IPS-18a (cell line): Measurements from ENCODE around the gene MFF.

Source experiments
- H3K27ac ChIP-seq: one replicate; pipeline ENCODE4 v1.5.1; 2013; ENCODE audit warnings: low read length
- H3K27me3 ChIP-seq: one replicate; pipeline ENCODE4 v1.6.1; 2013; ENCODE audit warnings: mild to moderate bottlenecking, low read length; ENCODE audit not compliant: control insufficient read depth, insufficient read depth
- H3K36me3 ChIP-seq: one replicate; pipeline ENCODE4 v1.6.1; 2013; ENCODE audit warnings: low read depth, low read length; ENCODE audit not compliant: control insufficient read depth
- H3K4me1 ChIP-seq: one replicate; pipeline ENCODE4 v1.6.1; 2013; ENCODE audit warnings: low read depth, low read length; ENCODE audit not compliant: control insufficient read depth
- H3K4me3 ChIP-seq: one replicate; pipeline ENCODE4 v1.5.1; 2013; ENCODE audit warnings: low read length
- H3K9ac ChIP-seq: one replicate; pipeline ENCODE4 v1.6.1; 2013; ENCODE audit warnings: mild to moderate bottlenecking, low read length, moderate library complexity
- H3K9me3 ChIP-seq: one replicate; pipeline ENCODE4 v1.6.1; 2013; ENCODE audit warnings: low read depth, low read length; ENCODE audit not compliant: control insufficient read depth

Gene MFF

GRCh38 chr2:227324995-227325838 lies at the start of gene MFF:
Gene MFF, plus strand, starts transcription at chr2:227325251. Its CDS starts 5,415 bp downstream, at chr2:227330666.
- Histone ChIP-seq H3K9ac (peak within 1 kb of the TSS; percentile 94), H3K27ac (peak within 1 kb of the TSS; percentile 89), H3K4me1 (peaks cover 22% of the 10 kb centered on the region), H3K27me3 (no peaks in the 10 kb centered on the region), H3K9me3 (peaks cover 2% of the 10 kb centered on the region), H3K36me3 (no peaks in the 10 kb centered on the region), H3K4me3 (peak within 1 kb of the TSS; percentile 94)

DNA sequence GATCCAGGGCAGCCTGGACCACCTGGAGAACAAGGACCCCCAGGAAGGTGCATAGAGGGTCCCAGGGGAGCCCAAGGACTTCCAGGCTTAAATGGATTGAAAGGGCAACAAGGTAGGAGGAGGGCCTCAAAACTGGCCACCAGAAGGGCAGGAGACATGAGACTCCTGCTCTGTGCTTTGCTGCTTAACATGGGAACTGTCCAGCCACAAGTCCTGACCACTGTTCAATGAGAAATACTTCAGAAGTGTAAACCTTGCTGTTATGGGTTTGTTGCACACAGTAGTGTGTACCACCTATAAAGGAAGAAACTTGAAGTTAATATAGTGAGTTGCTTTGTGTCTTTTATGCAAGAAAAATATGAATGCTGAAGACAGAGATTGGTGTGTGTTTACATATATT lies 44.2 kb upstream of the MFF start:
- Histone ChIP-seq H3K36me3 (no peaks in the 10 kb centered on the region), H3K4me1 (peaks cover 4% of the 10 kb centered on the region)

DNA sequence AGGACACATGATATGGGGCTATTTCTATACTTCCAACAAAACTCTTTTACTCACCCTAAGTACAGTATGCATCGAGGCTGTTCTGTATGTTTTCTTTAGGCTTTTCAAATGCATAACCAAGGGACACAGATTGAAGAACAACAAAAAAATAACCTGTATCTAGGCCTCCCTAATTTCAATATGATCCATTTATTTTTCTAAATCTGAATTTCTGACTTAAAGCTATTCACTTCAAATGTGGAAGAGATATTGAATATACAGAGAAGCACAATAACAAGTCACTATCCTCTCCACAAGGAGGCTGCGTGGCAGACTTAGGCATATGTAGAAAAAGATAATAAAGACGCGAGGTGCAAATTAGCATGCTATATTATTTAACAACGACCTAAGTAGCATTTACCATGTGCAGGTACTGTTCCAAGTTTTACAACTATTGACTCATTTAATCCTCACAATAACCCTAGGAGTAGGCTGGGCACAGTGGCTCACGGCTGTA lies 39.3 kb upstream of the MFF start:
- Histone ChIP-seq H3K9ac (no peak overlapping the region), H3K4me3 (no peak overlapping the region), H3K9me3 (no peaks in the 10 kb centered on the region), H3K27me3 (no peaks in the 10 kb centered on the region), H3K27ac (no peak overlapping the region), H3K4me1 (no peaks in the 10 kb centered on the region), H3K36me3 (no peaks in the 10 kb centered on the region)

More for the DNA sequence above, 44.2 kb upstream of the MFF start:
- Histone ChIP-seq H3K9me3 (no peaks in the 10 kb centered on the region), H3K27me3 (no peaks in the 10 kb centered on the region), H3K4me3 (no peak overlapping the region), H3K27ac (no peak overlapping the region), H3K9ac (no peak overlapping the region)

GRCh38 chr2:227287771-227288170 lies 37.3 kb upstream of the MFF start:
- Histone ChIP-seq H3K27ac (no peak overlapping the region), H3K9me3 (no peaks in the 10 kb centered on the region), H3K4me1 (no peaks in the 10 kb centered on the region), H3K4me3 (no peak overlapping the region), H3K9ac (no peak overlapping the region), H3K36me3 (no peaks in the 10 kb centered on the region), H3K27me3 (no peaks in the 10 kb centered on the region)

DNA sequence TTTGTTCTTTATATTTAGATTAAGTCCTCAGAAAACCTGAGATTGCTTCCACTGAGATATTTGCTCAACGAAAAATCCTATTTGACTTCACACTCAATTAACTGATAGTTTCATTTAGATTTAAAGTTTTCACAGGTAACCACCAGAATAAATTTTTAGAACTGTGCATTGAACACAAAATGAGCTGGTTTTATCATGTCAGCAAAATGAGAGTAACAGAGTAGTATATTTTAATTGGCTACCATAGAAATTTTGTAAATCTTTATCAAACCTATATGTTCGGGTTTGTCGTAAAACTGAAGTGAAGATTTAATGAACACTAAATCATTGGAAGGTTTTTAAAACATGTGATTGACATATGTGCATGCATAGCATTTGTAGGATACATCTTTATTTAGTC lies 32.7 kb upstream of the MFF start:
- no peak overlapping the region for H3K9ac ChIP-seq
- H3K27me3 ChIP-seq, result no peaks in the 10 kb centered on the region

GRCh38 chr2:227293531-227293930 lies 31.5 kb upstream of the MFF start:
- no peaks in the 10 kb centered on the region for H3K9me3 ChIP-seq
- H3K9ac ChIP-seq, result no peak overlapping the region
- H3K4me1 ChIP-seq, result no peaks in the 10 kb centered on the region
- no peaks in the 10 kb centered on the region for H3K27me3 ChIP-seq
- no peak overlapping the region for H3K4me3 ChIP-seq
- H3K36me3 ChIP-seq, result no peaks in the 10 kb centered on the region
- no peak overlapping the region for H3K27ac ChIP-seq

More for the DNA sequence above, 32.7 kb upstream of the MFF start:
- Histone ChIP-seq H3K4me3 (no peak overlapping the region), H3K36me3 (no peaks in the 10 kb centered on the region), H3K4me1 (no peaks in the 10 kb centered on the region), H3K9me3 (no peaks in the 10 kb centered on the region), H3K27ac (no peak overlapping the region)

GRCh38 chr2:227295806-227296205 lies 29.2 kb upstream of the MFF start:
- Histone ChIP-seq H3K9me3 (no peaks in the 10 kb centered on the region), H3K27me3 (no peaks in the 10 kb centered on the region), H3K4me3 (no peak overlapping the region), H3K36me3 (no peaks in the 10 kb centered on the region), H3K27ac (no peak overlapping the region), H3K9ac (no peak overlapping the region), H3K4me1 (no peaks in the 10 kb centered on the region)

GRCh38 chr2:227296671-227297405 lies 28.2 kb upstream of the MFF start:
- H3K4me3 ChIP-seq, result no peak overlapping the region

DNA sequence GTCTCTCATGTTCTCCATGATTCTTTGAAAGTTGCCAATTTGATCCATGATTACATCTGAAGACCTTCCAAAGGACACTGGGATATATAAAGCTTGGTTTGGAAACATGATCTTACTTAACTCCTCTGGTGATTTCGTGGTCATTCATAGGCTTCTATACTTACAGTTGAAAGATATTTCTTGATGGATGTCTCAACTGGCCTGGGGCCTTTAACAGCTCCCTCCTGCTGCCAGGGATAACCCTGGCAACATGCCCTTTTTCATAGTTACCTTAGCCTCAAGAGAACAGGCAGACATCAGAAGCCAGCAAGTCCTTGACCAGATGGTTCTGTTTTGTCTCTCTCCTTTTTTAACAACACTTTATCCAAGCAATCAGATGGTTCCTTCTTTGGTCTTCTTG lies 23.5 kb upstream of the MFF start:
- Histone ChIP-seq H3K27ac (no peak overlapping the region), H3K4me3 (no peak overlapping the region), H3K4me1 (no peaks in the 10 kb centered on the region), H3K9ac (no peak overlapping the region), H3K27me3 (no peaks in the 10 kb centered on the region), H3K36me3 (no peaks in the 10 kb centered on the region), H3K9me3 (no peaks in the 10 kb centered on the region)

More at GRCh38 chr2:227296671-227297405, 28.2 kb upstream of the MFF start:
- no peaks in the 10 kb centered on the region for H3K4me1 ChIP-seq
- H3K9me3 ChIP-seq, result no peaks in the 10 kb centered on the region
- H3K36me3 ChIP-seq, result no peaks in the 10 kb centered on the region
- H3K27me3 ChIP-seq, result no peaks in the 10 kb centered on the region
- H3K9ac ChIP-seq, result no peak overlapping the region
- no peak overlapping the region for H3K27ac ChIP-seq

DNA sequence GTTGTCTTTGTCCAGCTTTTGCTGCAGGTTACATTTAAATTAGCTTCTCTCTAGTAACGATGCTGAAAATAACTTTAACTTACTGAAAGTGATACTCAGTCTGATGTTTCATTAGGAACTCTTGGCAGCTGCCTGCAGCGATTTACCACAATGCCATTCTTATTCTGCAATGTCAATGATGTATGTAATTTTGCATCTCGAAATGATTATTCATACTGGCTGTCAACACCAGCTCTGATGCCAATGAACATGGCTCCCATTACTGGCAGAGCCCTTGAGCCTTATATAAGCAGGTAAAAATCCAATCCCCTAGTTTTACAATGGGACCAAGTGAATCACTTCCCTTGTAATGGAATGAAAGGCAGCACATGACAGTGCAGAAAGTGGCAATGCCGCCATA lies 16.3 kb upstream of the MFF start:
- Histone ChIP-seq H3K27me3 (no peaks in the 10 kb centered on the region), H3K27ac (no peak overlapping the region), H3K9me3 (no peaks in the 10 kb centered on the region), H3K9ac (no peak overlapping the region), H3K4me3 (no peak overlapping the region), H3K4me1 (no peaks in the 10 kb centered on the region), H3K36me3 (no peaks in the 10 kb centered on the region)

GRCh38 chr2:227310756-227311110 lies 14.3 kb upstream of the MFF start:
- no peak overlapping the region for H3K9ac ChIP-seq
- H3K27ac ChIP-seq, result no peak overlapping the region
- H3K27me3 ChIP-seq, result no peaks in the 10 kb centered on the region
- no peaks in the 10 kb centered on the region for H3K9me3 ChIP-seq
- H3K36me3 ChIP-seq, result no peaks in the 10 kb centered on the region
- no peak overlapping the region for H3K4me3 ChIP-seq
- no peaks in the 10 kb centered on the region for H3K4me1 ChIP-seq
